ENCODE data around the gene URB2. TPM values are rescaled to one million over a fixed set of nuclear protein-coding genes. Genes with fewer than 3 reads are reported as not detected.

URB2 gene
- total and polyA plus RNA-seq, 2 donors (not counting 1 experiment from before 2014, with no cell fraction given), result 5.4 to 9.6 TPM

GRCh38 chr1:229599218-229599954 lies 26.7 kb upstream of the URB2 start:
- DNase-seq, result no peak
- Mint-ChIP-seq H3K27me3 (no peaks in the 10 kb centered on the region), H3K27ac (no peak overlapping the region), H3K9me3 (ENCODE audit: insufficient read depth) (no peaks in the 10 kb centered on the region), H3K4me3 (no peak overlapping the region), H3K4me1 (no peaks in the 10 kb centered on the region)
- no peak overlapping the region for H3K4me2 ChIP-seq (replicated peaks; ENCODE audit: low read depth, low read length, poor library complexity, severe bottlenecking)
- ChIA-PET CTCF (no interaction called here), POLR2A (no interaction called here)
- peaks cover 9 to 52% of the 10 kb centered on the region in 2 experiments for H3K36me3 ChIP-seq (replicated peaks in 1 of 2; ENCODE audit: control extremely low read depth in 1 of 2, control insufficient read depth in 1 of 2, extremely low read depth in 1 of 2, insufficient read depth in 2 of 2, low read length in 1 of 2)
- no peak for ATAC-seq (ENCODE audit: low read depth)
- H3K27me3 ChIP-seq (replicated peaks in 1 of 4; ENCODE audit: control extremely low read depth in 1 of 4, control insufficient read depth in 3 of 4, insufficient read depth in 4 of 4, low read length in 3 of 4), result no peaks in the 10 kb centered on the region
- WGBS (ENCODE audit: insufficient coverage), result 100% methylated on average over 1 of the region's 3 CpGs
- H3K9me3 ChIP-seq (ENCODE audit: control extremely low read depth in 1 of 3, control insufficient read depth in 2 of 3, insufficient read depth in 1 of 3, low read length in 2 of 3), result no peaks in the 10 kb centered on the region
- peaks cover 9% of the 10 kb centered on the region for H3K79me2 ChIP-seq (ENCODE audit: control insufficient read depth, insufficient read depth, low read length)
- no peaks in the 10 kb centered on the region for H3K4me1 ChIP-seq (ENCODE audit: control insufficient read depth in 2 of 2, insufficient read depth in 2 of 2, low read length in 2 of 2)
- no peak overlapping the region for H2AFZ ChIP-seq (ENCODE audit: insufficient read depth, low read depth, low read length, poor library complexity, severe bottlenecking)
- intact Hi-C loops (cut with micrococcal nuclease), result no loop called here
- no peak overlapping the region for H3K27ac ChIP-seq (ENCODE audit: low read length in 2 of 2)
- no peak for TF ChIP-seq EZH2 (IDR thresholded peaks at IDR 0.05; ENCODE audit: borderline replicate concordance, insufficient read depth, low read depth, low read length, poor library complexity, severe bottlenecking)
- TF ChIP-seq CTCF (IDR thresholded peaks at IDR 0.05), result no peak
- no peak overlapping the region for H3K4me3 ChIP-seq (ENCODE audit: control extremely low read depth in 1 of 5, extremely low read depth in 1 of 5, insufficient read depth in 1 of 5, low read depth in 2 of 5, low read length in 4 of 5)
- H4K20me1 ChIP-seq (ENCODE audit: control insufficient read depth, insufficient read depth, low read length, poor library complexity, severe bottlenecking), result no peaks in the 10 kb centered on the region
- H3K9ac ChIP-seq (ENCODE audit: low read length), result no peak overlapping the region

GRCh38 chr1:229600229-229600628 lies 25.8 kb upstream of the URB2 start:
- no peak overlapping the region for H3K4me3 Mint-ChIP-seq
- ChIA-PET POLR2A (no interaction called here), CTCF (no interaction called here)
- no peaks in the 10 kb centered on the region for H3K27me3 ChIP-seq (replicated peaks in 1 of 4; ENCODE audit: control extremely low read depth in 1 of 4, control insufficient read depth in 3 of 4, insufficient read depth in 4 of 4, low read length in 3 of 4)
- H3K27ac Mint-ChIP-seq, result no peak overlapping the region
- no peak for DNase-seq
- H3K9ac ChIP-seq (ENCODE audit: low read length), result no peak overlapping the region
- no peak overlapping the region for H3K27ac ChIP-seq (ENCODE audit: low read length in 2 of 2)
- H3K9me3 Mint-ChIP-seq (ENCODE audit: insufficient read depth), result no peaks in the 10 kb centered on the region
- TF ChIP-seq EZH2 (IDR thresholded peaks at IDR 0.05; ENCODE audit: borderline replicate concordance, insufficient read depth, low read depth, low read length, poor library complexity, severe bottlenecking) (no peak), CTCF (IDR thresholded peaks at IDR 0.05) (no peak)
- H3K79me2 ChIP-seq (ENCODE audit: control insufficient read depth, insufficient read depth, low read length), result peaks cover 9% of the 10 kb centered on the region
- H2AFZ ChIP-seq (ENCODE audit: insufficient read depth, low read depth, low read length, poor library complexity, severe bottlenecking), result no peak overlapping the region
- no peak overlapping the region for H3K4me3 ChIP-seq (ENCODE audit: control extremely low read depth in 1 of 5, extremely low read depth in 1 of 5, insufficient read depth in 1 of 5, low read depth in 2 of 5, low read length in 4 of 5)
- H3K27me3 Mint-ChIP-seq, result no peaks in the 10 kb centered on the region
- H3K9me3 ChIP-seq (ENCODE audit: control extremely low read depth in 1 of 3, control insufficient read depth in 2 of 3, insufficient read depth in 1 of 3, low read length in 2 of 3), result no peaks in the 10 kb centered on the region
- peaks cover 7 to 44% of the 10 kb centered on the region in 2 experiments for H3K36me3 ChIP-seq (replicated peaks in 1 of 2; ENCODE audit: control extremely low read depth in 1 of 2, control insufficient read depth in 1 of 2, extremely low read depth in 1 of 2, insufficient read depth in 2 of 2, low read length in 1 of 2)
- H4K20me1 ChIP-seq (ENCODE audit: control insufficient read depth, insufficient read depth, low read length, poor library complexity, severe bottlenecking), result no peaks in the 10 kb centered on the region
- H3K4me1 Mint-ChIP-seq, result no peaks in the 10 kb centered on the region
- WGBS (ENCODE audit: insufficient coverage), result 88% methylated on average over 3 of the region's 5 CpGs
- no peaks in the 10 kb centered on the region for H3K4me1 ChIP-seq (ENCODE audit: control insufficient read depth in 2 of 2, insufficient read depth in 2 of 2, low read length in 2 of 2)
- no peak for ATAC-seq (ENCODE audit: low read depth)
- intact Hi-C loops (cut with micrococcal nuclease), result no loop called here
- H3K4me2 ChIP-seq (replicated peaks; ENCODE audit: low read depth, low read length, poor library complexity, severe bottlenecking), result no peak overlapping the region
